ENCODE data around the gene MARK1.

- TF ChIP-seq, protein P1, sequence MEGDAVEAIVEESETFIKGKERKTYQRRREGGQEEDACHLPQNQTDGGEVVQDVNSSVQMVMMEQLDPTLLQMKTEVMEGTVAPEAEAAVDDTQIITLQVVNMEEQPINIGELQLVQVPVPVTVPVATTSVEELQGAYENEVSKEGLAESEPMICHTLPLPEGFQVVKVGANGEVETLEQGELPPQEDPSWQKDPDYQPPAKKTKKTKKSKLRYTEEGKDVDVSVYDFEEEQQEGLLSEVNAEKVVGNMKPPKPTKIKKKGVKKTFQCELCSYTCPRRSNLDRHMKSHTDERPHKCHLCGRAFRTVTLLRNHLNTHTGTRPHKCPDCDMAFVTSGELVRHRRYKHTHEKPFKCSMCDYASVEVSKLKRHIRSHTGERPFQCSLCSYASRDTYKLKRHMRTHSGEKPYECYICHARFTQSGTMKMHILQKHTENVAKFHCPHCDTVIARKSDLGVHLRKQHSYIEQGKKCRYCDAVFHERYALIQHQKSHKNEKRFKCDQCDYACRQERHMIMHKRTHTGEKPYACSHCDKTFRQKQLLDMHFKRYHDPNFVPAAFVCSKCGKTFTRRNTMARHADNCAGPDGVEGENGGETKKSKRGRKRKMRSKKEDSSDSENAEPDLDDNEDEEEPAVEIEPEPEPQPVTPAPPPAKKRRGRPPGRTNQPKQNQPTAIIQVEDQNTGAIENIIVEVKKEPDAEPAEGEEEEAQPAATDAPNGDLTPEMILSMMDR (IDR thresholded peaks at IDR 0.05) = no peak
- no peak for TF ChIP-seq EP300 (IDR thresholded peaks at IDR 0.05)
- no peak for TF ChIP-seq POLR2A (IDR thresholded peaks at IDR 0.05)
Observed at GRCh38 chr1:220544901-220545303, 17.0 kb downstream of the MARK1 start.

All from ovary (tissue), 3 donors.